HEK293 (cell line): ENCODE measurements around the gene LDB2.

Source experiments
- CTCF ChIA-PET: fragments of 350-600 bp; formaldehyde crosslinking; extraction: SDS; loops from one replicate; lab custom pipeline; 2021; ENCODE audit warnings: antibody characterized with exemption; lab: Yijun Ruan, JAX
- POLR2A ChIA-PET: fragments of 300-600 bp; formaldehyde crosslinking; extraction: SDS; loops from one replicate; lab custom pipeline; 2020; ENCODE audit warnings: antibody characterized with exemption, inconsistent platforms; lab: Yijun Ruan, JAX
- H3K27ac ChIP-seq: fragments of 200-500 bp; sonication (Bioruptor generic); 2 replicates; pipeline ENCODE4 v1.5.1; 2014; ENCODE audit warnings: low read depth, low read length, control low read depth, inconsistent platforms; ENCODE audit errors: extremely low read depth
- H3K36me3 ChIP-seq, 2 experiments: fragments of 200-500 bp in 1 of 2; sonication (Bioruptor generic) in 1 of 2; 1 replicate in 1 of 2; 2 replicates in 1 of 2; pipeline ENCODE4 v1.5.1; 2014 to 2017; ENCODE audit warnings: inconsistent platforms in 2 of 2, low read length in 2 of 2; ENCODE audit not compliant: control insufficient read depth in 2 of 2, insufficient read depth in 1 of 2
- H3K4me1 ChIP-seq: fragments of 200-500 bp; sonication (Bioruptor generic); 2 replicates; pipeline ENCODE4 v1.5.1; 2014; ENCODE audit warnings: mild to moderate bottlenecking, low read length, inconsistent platforms; ENCODE audit not compliant: control insufficient read depth, insufficient read depth
- H3K4me3 ChIP-seq: 2 replicates; pipeline ENCODE4 v1.5.1; 2011; ENCODE audit warnings: low read depth, mild to moderate bottlenecking, control low read depth, low read length, moderate library complexity
- H3K9me3 ChIP-seq: fragments of 200-500 bp; sonication (Bioruptor generic); 2 replicates; pipeline ENCODE4 v1.5.1; 2014; ENCODE audit warnings: low read depth, low read length, inconsistent platforms; ENCODE audit not compliant: control insufficient read depth, insufficient read depth
- EGR2 ChIP-seq: fragments of 450-650 bp; formaldehyde crosslinking; IDR thresholded peaks from 2 replicates; pipeline ENCODE4 v1.5.1; 2016; ENCODE audit warnings: low read depth, missing biosample characterization, missing genetic modification characterization
- GFI1B ChIP-seq: fragments of 450-650 bp; formaldehyde crosslinking; IDR thresholded peaks from 2 replicates; pipeline ENCODE4 v1.5.1; 2016; ENCODE audit warnings: missing biosample characterization, missing genetic modification characterization
- MZF1 ChIP-seq: fragments of 450-650 bp; formaldehyde crosslinking; IDR thresholded peaks from 2 replicates; pipeline ENCODE4 v1.5.1; 2017; ENCODE audit warnings: missing biosample characterization, missing genetic modification characterization, borderline replicate concordance
- OVOL3 ChIP-seq: fragments of 450-650 bp; formaldehyde crosslinking; IDR thresholded peaks from 2 replicates; pipeline ENCODE4 v1.5.1; 2016; ENCODE audit warnings: missing biosample characterization, missing genetic modification characterization
- REPIN1 ChIP-seq: fragments of 450-650 bp; formaldehyde crosslinking; IDR thresholded peaks from 2 replicates; pipeline ENCODE4 v1.5.1; 2017; ENCODE audit warnings: missing biosample characterization, missing genetic modification characterization, low read depth
- SETDB1 ChIP-seq: IDR thresholded peaks from one replicate; pipeline ENCODE4 v1.6.1; 2017; ENCODE audit warnings: mild to moderate bottlenecking, low read length, moderate library complexity, mixed read lengths; ENCODE audit not compliant: insufficient read length
- ZBTB7A ChIP-seq: fragments of 450-650 bp; formaldehyde crosslinking; IDR thresholded peaks from 2 replicates; pipeline ENCODE4 v1.5.1; 2016; ENCODE audit warnings: low read depth, missing biosample characterization, missing genetic modification characterization
- ZNF184 ChIP-seq: fragments of 450-650 bp; IDR thresholded peaks from 2 replicates; pipeline ENCODE4 v1.5.1; 2018; ENCODE audit warnings: missing biosample characterization, mild to moderate bottlenecking, missing genetic modification characterization
- ZNF214 ChIP-seq: fragments of 450-650 bp; formaldehyde crosslinking; IDR thresholded peaks from 2 replicates; pipeline ENCODE4 v1.5.1; 2017; ENCODE audit warnings: missing biosample characterization, mild to moderate bottlenecking, missing genetic modification characterization, borderline replicate concordance
- ZNF23 ChIP-seq: fragments of 450-650 bp; formaldehyde crosslinking; IDR thresholded peaks from 2 replicates; pipeline ENCODE4 v1.5.1; 2016; ENCODE audit warnings: missing biosample characterization, missing genetic modification characterization, borderline replicate concordance
- ZNF48 ChIP-seq: fragments of 450-650 bp; formaldehyde crosslinking; IDR thresholded peaks from 2 replicates; pipeline ENCODE4 v1.5.1; 2016; ENCODE audit warnings: missing biosample characterization, missing genetic modification characterization
- ZNF529 ChIP-seq: fragments of 450-650 bp; formaldehyde crosslinking; IDR thresholded peaks from 2 replicates; pipeline ENCODE4 v1.5.1; 2017; ENCODE audit warnings: missing genetic modification characterization, missing biosample characterization; ENCODE audit not compliant: insufficient replicate concordance
- ZNF530 ChIP-seq: fragments of 450-650 bp; formaldehyde crosslinking; IDR thresholded peaks from 2 replicates; pipeline ENCODE4 v1.5.1; 2016; ENCODE audit warnings: low read depth, missing biosample characterization, missing genetic modification characterization
- ZNF777 ChIP-seq: fragments of 450-650 bp; formaldehyde crosslinking; IDR thresholded peaks from 2 replicates; pipeline ENCODE4 v1.5.1; 2017; ENCODE audit warnings: missing biosample characterization, missing genetic modification characterization, borderline replicate concordance
- ZNF830 ChIP-seq: fragments of 450-650 bp; IDR thresholded peaks from 2 replicates; pipeline ENCODE4 v1.5.0; 2018; ENCODE audit warnings: missing biosample characterization, missing genetic modification characterization, low read depth, mild to moderate bottlenecking, moderate library complexity
- TF ChIP-seq, protein P1 (sequence below): fragments of 450-650 bp; formaldehyde crosslinking; IDR thresholded peaks from 2 replicates; pipeline ENCODE4 v1.5.1; 2017; ENCODE audit warnings: missing biosample characterization, missing genetic modification characterization
- TF ChIP-seq, protein P2 (sequence below): fragments of 450-650 bp; formaldehyde crosslinking; IDR thresholded peaks from 2 replicates; pipeline ENCODE4 v1.5.1; 2016; ENCODE audit warnings: missing biosample characterization, missing genetic modification characterization, low read depth
- TF ChIP-seq, protein P3 (sequence below): fragments of 450-650 bp; formaldehyde crosslinking; IDR thresholded peaks from 2 replicates; pipeline ENCODE4 v1.5.1; 2017; ENCODE audit warnings: missing biosample characterization, missing genetic modification characterization
- TF ChIP-seq, protein P4 (sequence below): fragments of 450-650 bp; formaldehyde crosslinking; IDR thresholded peaks from 2 replicates; pipeline ENCODE4 v1.5.1; 2017; ENCODE audit warnings: missing biosample characterization, missing genetic modification characterization
- TF ChIP-seq, protein P5 (sequence below): fragments of 450-650 bp; formaldehyde crosslinking; IDR thresholded peaks from 2 replicates; pipeline ENCODE4 v1.5.1; 2016; ENCODE audit warnings: missing biosample characterization, missing genetic modification characterization

The LDB2 gene

DNA sequence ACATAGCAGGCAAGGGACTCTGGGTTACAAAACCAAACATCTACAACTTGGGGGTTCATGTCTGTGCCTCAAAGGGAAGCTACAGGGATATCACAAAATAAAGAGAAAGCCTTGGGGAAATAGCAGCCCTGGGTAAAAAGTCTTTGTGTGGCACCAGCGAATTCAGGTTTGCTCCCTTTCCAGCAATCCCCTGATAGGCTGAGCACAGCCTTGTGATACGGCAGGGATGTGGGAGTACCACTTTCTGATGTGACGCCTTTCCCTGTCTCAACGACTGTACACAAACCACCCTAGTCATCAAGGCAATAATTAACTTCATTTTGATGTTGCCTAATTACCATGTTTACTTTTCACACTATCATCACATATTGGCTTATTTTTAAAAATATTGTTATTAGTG is 164.9 kb downstream of the LDB2 start (continued):
- TF ChIP-seq GFI1B (tag by site-specific recombination): no peak
- no peak for TF ChIP-seq MZF1 (tag by site-specific recombination)
- no peak for TF ChIP-seq ZNF23 (tag by site-specific recombination)
- TF ChIP-seq, protein P1, sequence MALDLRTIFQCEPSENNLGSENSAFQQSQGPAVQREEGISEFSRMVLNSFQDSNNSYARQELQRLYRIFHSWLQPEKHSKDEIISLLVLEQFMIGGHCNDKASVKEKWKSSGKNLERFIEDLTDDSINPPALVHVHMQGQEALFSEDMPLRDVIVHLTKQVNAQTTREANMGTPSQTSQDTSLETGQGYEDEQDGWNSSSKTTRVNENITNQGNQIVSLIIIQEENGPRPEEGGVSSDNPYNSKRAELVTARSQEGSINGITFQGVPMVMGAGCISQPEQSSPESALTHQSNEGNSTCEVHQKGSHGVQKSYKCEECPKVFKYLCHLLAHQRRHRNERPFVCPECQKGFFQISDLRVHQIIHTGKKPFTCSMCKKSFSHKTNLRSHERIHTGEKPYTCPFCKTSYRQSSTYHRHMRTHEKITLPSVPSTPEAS (tag by site-specific recombination): no peak
- TF ChIP-seq ZNF184 (tag by site-specific recombination): no peak
- no peak for TF ChIP-seq ZNF529
- TF ChIP-seq SETDB1: no peak
- no peak for TF ChIP-seq ZNF830 (tag by site-specific recombination)
- no peak for TF ChIP-seq ZBTB7A
- no peak for TF ChIP-seq ZNF48

DNA sequence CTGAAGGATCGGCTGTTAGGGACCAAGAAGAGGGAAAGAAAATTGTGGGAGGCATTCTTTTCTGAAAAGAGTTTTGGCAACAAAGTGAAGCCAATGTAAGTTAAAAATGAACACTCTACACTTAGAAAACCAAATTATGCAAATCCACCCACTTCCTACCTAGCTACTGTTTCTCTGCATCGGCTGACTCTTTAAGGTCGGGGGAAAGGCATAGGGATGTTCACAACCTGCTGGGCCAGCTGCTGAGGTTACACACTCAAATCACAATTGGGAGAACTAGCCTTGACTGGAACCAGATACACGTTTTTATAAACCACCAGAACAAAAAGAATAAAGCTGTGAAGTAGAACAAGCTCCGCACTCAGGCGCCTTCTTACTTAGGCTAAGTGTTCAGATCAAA is 165.7 kb downstream of the LDB2 start:
- Histone ChIP-seq H3K9me3 (no peaks in the 10 kb centered on the region), H3K36me3 (no peaks in the 10 kb centered on the region), H3K4me1 (no peaks in the 10 kb centered on the region), H3K27ac (no peak overlapping the region), H3K4me3 (no peak overlapping the region)
- TF ChIP-seq MZF1 (tag by site-specific recombination) (no peak), ZNF214 (tag by site-specific recombination) (no peak), REPIN1 (tag by site-specific recombination) (no peak), OVOL3 (tag by site-specific recombination) (no peak), ZNF530 (tag by site-specific recombination) (no peak), EGR2 (tag by site-specific recombination) (no peak), ZNF777 (tag by site-specific recombination) (no peak)
- TF ChIP-seq, protein P2, sequence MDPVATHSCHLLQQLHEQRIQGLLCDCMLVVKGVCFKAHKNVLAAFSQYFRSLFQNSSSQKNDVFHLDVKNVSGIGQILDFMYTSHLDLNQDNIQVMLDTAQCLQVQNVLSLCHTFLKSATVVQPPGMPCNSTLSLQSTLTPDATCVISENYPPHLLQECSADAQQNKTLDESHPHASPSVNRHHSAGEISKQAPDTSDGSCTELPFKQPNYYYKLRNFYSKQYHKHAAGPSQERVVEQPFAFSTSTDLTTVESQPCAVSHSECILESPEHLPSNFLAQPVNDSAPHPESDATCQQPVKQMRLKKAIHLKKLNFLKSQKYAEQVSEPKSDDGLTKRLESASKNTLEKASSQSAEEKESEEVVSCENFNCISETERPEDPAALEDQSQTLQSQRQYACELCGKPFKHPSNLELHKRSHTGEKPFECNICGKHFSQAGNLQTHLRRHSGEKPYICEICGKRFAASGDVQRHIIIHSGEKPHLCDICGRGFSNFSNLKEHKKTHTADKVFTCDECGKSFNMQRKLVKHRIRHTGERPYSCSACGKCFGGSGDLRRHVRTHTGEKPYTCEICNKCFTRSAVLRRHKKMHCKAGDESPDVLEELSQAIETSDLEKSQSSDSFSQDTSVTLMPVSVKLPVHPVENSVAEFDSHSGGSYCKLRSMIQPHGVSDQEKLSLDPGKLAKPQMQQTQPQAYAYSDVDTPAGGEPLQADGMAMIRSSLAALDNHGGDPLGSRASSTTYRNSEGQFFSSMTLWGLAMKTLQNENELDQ: no peak
- TF ChIP-seq, protein P3, sequence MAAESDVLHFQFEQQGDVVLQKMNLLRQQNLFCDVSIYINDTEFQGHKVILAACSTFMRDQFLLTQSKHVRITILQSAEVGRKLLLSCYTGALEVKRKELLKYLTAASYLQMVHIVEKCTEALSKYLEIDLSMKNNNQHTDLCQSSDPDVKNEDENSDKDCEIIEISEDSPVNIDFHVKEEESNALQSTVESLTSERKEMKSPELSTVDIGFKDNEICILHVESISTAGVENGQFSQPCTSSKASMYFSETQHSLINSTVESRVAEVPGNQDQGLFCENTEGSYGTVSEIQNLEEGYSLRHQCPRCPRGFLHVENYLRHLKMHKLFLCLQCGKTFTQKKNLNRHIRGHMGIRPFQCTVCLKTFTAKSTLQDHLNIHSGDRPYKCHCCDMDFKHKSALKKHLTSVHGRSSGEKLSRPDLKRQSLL: no peak
- TF ChIP-seq, protein P4, sequence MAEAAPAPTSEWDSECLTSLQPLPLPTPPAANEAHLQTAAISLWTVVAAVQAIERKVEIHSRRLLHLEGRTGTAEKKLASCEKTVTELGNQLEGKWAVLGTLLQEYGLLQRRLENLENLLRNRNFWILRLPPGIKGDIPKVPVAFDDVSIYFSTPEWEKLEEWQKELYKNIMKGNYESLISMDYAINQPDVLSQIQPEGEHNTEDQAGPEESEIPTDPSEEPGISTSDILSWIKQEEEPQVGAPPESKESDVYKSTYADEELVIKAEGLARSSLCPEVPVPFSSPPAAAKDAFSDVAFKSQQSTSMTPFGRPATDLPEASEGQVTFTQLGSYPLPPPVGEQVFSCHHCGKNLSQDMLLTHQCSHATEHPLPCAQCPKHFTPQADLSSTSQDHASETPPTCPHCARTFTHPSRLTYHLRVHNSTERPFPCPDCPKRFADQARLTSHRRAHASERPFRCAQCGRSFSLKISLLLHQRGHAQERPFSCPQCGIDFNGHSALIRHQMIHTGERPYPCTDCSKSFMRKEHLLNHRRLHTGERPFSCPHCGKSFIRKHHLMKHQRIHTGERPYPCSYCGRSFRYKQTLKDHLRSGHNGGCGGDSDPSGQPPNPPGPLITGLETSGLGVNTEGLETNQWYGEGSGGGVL (tag by site-specific recombination): no peak
- TF ChIP-seq, protein P5, sequence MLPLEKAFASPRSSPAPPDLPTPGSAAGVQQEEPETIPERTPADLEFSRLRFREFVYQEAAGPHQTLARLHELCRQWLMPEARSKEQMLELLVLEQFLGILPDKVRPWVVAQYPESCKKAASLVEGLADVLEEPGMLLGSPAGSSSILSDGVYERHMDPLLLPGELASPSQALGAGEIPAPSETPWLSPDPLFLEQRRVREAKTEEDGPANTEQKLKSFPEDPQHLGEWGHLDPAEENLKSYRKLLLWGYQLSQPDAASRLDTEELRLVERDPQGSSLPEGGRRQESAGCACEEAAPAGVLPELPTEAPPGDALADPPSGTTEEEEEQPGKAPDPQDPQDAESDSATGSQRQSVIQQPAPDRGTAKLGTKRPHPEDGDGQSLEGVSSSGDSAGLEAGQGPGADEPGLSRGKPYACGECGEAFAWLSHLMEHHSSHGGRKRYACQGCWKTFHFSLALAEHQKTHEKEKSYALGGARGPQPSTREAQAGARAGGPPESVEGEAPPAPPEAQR (tag by site-specific recombination): no peak
- ChIA-PET CTCF (interaction anchor here (0.7 kb wide), 1 partner anchor 199 kb away, joined by 3 read pairs; no protein-coding TSS in a partner anchor), POLR2A (no interaction called here)
